Upper lobe of right lung (tissue), 1 donor: ENCODE results near the gene EHD2. TPM values are rescaled to one million over a fixed set of nuclear protein-coding genes. Genes with fewer than 3 reads are reported as not detected.
"Not testable (repeated sequence)": the region's sequence is repeated elsewhere in the genome, so short reads cannot be mapped to it uniquely, and the experiment has no call there.

Source experiments
- ATAC-seq: fragments of 200-7000 bp; cut with Tn5 transposase; one replicate; pipeline ENCODE4 v1.9.1; 2020; ENCODE audit warnings: mild to moderate bottlenecking, moderate library complexity
- DNase-seq: peaks from one replicate; pipeline ENCODE4 v3.0.0-alpha.2; 2020
- H3K27ac ChIP-seq: fragments of 200-600 bp; one replicate; pipeline ENCODE4 v1.8.0; 2022
- H3K27me3 ChIP-seq: fragments of 200-600 bp; one replicate; pipeline ENCODE4 v1.8.0; 2022; ENCODE audit warnings: mild to moderate bottlenecking
- H3K36me3 ChIP-seq: fragments of 200-600 bp; one replicate; pipeline ENCODE4 v1.8.0; 2022
- H3K4me1 ChIP-seq: fragments of 200-600 bp; one replicate; pipeline ENCODE4 v1.8.0; 2022
- H3K4me3 ChIP-seq: fragments of 200-600 bp; one replicate; pipeline ENCODE4 v1.8.0; 2022; ENCODE audit warnings: mild to moderate bottlenecking
- H3K9me3 ChIP-seq: fragments of 200-600 bp; one replicate; pipeline ENCODE4 v1.8.0; 2022
- intact Hi-C: fragments of 100-400 bp; cut with DNase I; formaldehyde crosslinking; loops from one replicate; pipeline ENCODE4 v1.11.0; 2022
- total RNA-seq: library from RNA; stranded (reverse); fragmentation: NEBNext Ultra II Directional; extraction: Animal tissue kit (Norgen Biotek cat#: 25700); gene quantifications from one replicate; pipeline ENCODE4 v1.2.1, GENCODE V29; 2021
- TF ChIP-seq, protein P1 (sequence below): fragments of 200-600 bp; IDR thresholded peaks from one replicate; pipeline ENCODE4 v1.8.0; 2022; ENCODE audit warnings: antibody characterized with exemption
- donor health status: DM: no; HTN: yes; CAD: no; lungs with severe emphysema.

EHD2 gene
- total RNA-seq, 1 donor from 2014 or later = 210 TPM

DNA sequence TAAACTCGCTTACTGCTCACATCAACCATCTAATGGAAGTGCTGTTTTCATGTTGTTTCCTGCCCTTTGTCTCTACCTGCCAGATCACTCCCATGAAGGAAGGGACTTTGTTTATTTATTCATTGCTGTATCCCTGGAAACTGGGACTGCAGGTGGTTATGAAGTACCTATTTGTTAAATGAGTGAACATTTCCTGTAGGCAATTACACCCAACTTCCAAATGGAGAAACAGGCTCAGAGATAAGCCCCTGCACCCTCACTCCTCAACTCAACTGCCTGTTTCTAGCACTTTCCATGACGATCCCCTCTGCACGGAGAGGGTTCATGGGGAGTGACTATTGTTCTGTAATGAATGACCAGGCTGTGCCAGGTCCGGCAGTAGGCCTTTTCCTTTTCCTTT lies 63.3 kb downstream of the EHD2 start:
- Histone ChIP-seq H3K4me1 (peaks cover 21% of the 10 kb centered on the region), H3K4me3 (no peak overlapping the region), H3K36me3 (no peaks in the 10 kb centered on the region), H3K27me3 (no peaks in the 10 kb centered on the region), H3K27ac (no peak overlapping the region), H3K9me3 (no peaks in the 10 kb centered on the region)
- intact Hi-C loops = no loop called here
- TF ChIP-seq, protein P1, sequence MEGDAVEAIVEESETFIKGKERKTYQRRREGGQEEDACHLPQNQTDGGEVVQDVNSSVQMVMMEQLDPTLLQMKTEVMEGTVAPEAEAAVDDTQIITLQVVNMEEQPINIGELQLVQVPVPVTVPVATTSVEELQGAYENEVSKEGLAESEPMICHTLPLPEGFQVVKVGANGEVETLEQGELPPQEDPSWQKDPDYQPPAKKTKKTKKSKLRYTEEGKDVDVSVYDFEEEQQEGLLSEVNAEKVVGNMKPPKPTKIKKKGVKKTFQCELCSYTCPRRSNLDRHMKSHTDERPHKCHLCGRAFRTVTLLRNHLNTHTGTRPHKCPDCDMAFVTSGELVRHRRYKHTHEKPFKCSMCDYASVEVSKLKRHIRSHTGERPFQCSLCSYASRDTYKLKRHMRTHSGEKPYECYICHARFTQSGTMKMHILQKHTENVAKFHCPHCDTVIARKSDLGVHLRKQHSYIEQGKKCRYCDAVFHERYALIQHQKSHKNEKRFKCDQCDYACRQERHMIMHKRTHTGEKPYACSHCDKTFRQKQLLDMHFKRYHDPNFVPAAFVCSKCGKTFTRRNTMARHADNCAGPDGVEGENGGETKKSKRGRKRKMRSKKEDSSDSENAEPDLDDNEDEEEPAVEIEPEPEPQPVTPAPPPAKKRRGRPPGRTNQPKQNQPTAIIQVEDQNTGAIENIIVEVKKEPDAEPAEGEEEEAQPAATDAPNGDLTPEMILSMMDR = no peak
- ATAC-seq (no peak), DNase-seq (no peak)

DNA sequence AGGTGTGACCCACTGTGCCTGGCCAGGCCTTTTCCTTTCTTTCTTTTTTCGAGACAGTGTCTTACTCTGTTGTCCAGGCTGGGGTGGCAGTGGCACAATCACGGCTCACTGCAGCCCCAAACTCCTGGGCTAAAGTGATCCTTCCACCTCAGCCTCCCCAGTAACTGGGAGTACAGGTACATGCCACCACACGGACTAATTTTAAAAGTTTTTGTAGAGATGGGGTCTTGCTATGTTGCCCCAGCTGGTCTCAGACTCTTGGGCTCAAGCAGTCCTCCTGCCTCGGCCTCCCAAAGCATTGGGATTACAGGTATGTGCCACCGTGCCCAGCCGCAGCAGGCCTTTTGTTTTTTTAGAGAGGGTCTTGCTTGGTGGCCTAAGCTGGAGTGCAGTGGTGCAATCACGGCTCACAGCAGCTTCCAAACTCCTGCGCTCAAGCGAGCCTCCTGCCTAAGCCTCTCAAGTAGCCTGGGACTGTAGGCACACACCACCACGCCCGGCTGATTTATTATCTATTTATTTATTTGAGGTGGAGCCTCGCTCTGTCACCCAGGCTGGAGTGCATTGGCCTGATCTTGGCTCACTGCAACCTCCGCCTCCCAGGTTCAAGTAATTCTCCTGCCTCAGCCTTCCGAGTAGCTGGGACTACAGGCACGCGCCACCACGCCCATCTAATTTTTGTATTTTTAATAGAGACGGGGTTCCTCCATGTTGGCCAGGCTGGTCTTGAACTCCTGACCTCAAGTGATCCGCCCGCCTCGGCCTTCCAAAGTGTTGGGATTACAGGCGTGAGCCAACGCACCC lies 64.2 kb downstream of the EHD2 start:
- Histone ChIP-seq H3K4me3 (peak overlapping the region; percentile 87), H3K27ac (peak overlapping the region; percentile 100), H3K4me1 (peaks cover 29% of the 10 kb centered on the region)
- H3K36me3 ChIP-seq, H3K9me3 ChIP-seq, intact Hi-C loops, ATAC-seq, H3K27me3 ChIP-seq, DNase-seq: not testable (repeated sequence)

DNA sequence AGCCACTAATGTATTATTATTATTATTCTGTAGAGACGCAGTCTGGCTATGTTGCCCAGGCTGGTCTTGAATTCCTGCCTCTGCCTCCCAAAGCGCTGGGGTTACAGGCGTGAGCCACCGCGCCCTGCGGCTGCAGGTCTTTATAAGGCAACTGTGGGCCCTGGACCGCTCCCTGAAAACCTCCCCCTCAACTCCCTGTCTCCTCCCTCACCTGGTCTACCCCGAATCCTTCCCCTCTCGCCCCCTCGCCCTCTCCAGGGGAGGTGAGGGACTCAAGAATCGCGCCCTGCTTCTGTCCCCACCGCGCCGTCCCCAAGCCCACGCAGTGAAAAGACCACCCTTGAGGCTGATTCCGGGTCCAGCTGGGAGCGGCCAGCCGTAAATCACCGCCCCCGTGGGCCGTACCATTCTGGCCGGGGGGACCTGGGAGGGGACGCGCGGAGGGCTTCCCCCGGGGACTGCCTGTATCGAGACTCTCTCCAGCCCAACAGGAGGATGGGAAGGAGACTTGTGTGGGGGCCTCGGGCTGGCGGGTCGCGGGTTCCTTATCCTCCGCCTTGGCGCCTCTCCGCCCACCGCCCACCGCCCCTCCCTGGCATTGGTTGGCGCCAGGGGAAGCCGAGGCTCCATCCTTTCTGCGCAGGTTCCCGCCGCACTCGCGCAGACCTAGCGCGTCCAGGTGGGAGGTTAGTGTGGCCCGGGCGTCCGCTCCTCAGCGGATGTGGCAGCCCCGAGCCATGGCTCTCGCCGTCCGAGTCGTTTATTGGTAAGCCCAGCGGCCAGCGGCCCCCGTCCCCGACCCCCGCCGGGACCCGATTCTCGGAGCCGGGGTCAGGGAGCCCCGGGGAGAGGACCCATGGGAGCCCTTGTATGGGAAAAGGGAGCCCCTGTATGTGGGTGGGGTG lies 65.1 kb downstream of the EHD2 start, which contains the start of gene SELENOW:
TSS of gene SELENOW (plus strand) at position 655 of the 905 bp plus-strand sequence. CDS start at position 738, 83 bp downstream.
- intact Hi-C loops = no loop called here
- peaks cover 13% of the 10 kb centered on the region for H3K36me3 ChIP-seq
- H3K4me1 ChIP-seq = peaks cover 29% of the 10 kb centered on the region

DNA sequence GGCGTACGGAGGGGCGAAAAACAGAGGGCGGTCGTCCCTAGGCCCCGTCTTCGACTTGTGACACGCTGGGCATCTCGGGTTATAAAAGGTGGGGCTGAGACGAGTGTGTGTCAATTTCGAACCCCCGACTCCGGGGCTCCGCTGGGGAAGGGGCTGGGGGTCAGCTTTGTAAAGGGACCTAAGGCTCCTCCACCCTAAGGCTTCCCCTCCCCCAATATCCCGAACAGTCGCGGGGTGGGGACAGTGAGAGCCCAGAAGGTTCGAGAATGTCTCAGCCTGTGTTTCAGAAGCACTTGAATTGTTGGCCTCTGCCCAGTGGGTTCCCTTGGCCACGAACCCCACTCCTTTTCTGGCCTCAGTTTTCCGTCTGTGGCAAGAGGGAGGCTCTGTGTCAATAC lies 65.7 kb downstream of the EHD2 start:
- Histone ChIP-seq H3K4me1 (peaks cover 29% of the 10 kb centered on the region), H3K27ac (peak overlapping the region; percentile 100), H3K9me3 (no peaks in the 10 kb centered on the region), H3K27me3 (no peaks in the 10 kb centered on the region), H3K4me3 (peak overlapping the region; percentile 87), H3K36me3 (peaks cover 20% of the 10 kb centered on the region)
- TF ChIP-seq, protein P1 = no peak
- intact Hi-C loops = no loop called here
- DNase-seq (no peak), ATAC-seq (peak; percentile 46)

More for the DNA sequence above, 65.1 kb downstream of the EHD2 start, which contains the start of gene SELENOW:
- TF ChIP-seq, protein P1 = no peak
- H3K9me3 ChIP-seq = no peaks in the 10 kb centered on the region
- ATAC-seq (peak; percentile 93), DNase-seq (peak; percentile 90)
- H3K27me3 ChIP-seq = no peaks in the 10 kb centered on the region
- peak within 1 kb of the TSS; percentile 100 for H3K27ac ChIP-seq
- H3K4me3 ChIP-seq = peak within 1 kb of the TSS; percentile 87

DNA sequence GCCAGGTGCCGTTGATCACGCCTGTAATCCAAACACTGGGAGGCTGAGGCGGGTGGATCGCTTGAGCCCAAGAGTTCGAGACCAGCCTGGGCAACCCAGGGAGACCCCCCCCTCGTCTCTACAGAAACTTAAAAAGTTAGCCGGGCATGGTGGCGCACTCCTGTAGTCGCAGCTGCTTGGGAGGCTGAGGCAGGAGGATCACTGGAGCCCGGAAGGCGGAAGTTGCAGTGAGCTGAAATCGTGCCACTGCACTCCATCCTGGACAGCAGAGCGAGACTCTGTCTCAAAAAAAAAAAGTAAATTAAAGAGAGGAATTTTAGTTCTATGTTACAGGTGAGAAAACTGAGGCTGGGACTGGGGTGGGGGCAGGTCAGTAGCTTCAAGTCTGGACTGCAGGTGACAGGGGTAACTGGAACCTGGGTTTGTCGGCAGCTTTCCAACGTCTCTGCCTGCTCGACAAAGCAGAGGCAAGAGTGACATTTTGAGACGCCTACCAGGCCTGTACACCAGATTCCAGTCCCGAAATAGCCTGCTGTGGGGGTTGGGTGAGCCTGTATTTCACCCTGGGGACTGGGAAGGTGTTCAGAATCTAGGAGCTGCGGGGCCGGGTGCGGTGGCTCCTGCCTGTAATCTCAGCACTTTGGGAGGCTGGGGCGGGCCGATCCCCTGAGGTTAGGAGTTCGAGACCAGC lies 66.4 kb downstream of the EHD2 start:
- intact Hi-C loops = no loop called here
- peak overlapping the region; percentile 87 for H3K4me3 ChIP-seq
- H3K27me3 ChIP-seq = no peaks in the 10 kb centered on the region
- peak; percentile 18 for ATAC-seq
- peak overlapping the region; percentile 100 for H3K27ac ChIP-seq
- no peaks in the 10 kb centered on the region for H3K9me3 ChIP-seq
- DNase-seq = no peak
- H3K36me3 ChIP-seq = peaks cover 27% of the 10 kb centered on the region
- TF ChIP-seq, protein P1 = no peak
- H3K4me1 ChIP-seq = peaks cover 29% of the 10 kb centered on the region
